Common myeloid progenitor, CD34-positive (primary cell): ENCODE measurements around the gene TMEM209.
"Not testable (repeated sequence)": the region's sequence is repeated elsewhere in the genome, so short reads cannot be mapped to it uniquely, and the experiment has no call there.

Source experiments
- CTCF ChIA-PET: fragments of 350-600 bp; sonication (Branson Sonifier 250); formaldehyde crosslinking; loops from one replicate; lab custom pipeline; 2021; ENCODE audit warnings: antibody characterized with exemption; lab: Charles Lee
- POLR2A ChIA-PET: fragments of 350-600 bp; sonication (Branson Sonifier 250); formaldehyde crosslinking; loops from one replicate; lab custom pipeline; 2021; ENCODE audit warnings: antibody characterized with exemption; lab: Charles Lee
- DNase-seq, 3 donors: peaks; one replicate each; pipeline versions ENCODE4 v3.0.0 to v3.0.0-alpha.2; 2013
- H3K27ac ChIP-seq, 2 experiments: 1 replicate in 1 of 2; 2 replicates in 1 of 2; pipeline ENCODE4 v1.7.0; 2013; ENCODE audit warnings: inconsistent platforms in 2 of 2, low read length in 2 of 2, mild to moderate bottlenecking in 2 of 2, low read depth in 1 of 2, moderate library complexity in 1 of 2; ENCODE audit not compliant: severe bottlenecking in 2 of 2, insufficient read depth in 1 of 2, poor library complexity in 1 of 2
- H3K27me3 ChIP-seq, 5 experiments: replicated peaks in 2 of 5; 1 replicate in 3 of 5; 2 replicates in 2 of 5; pipeline versions ENCODE4 v1.6.1 to v1.7.0; 2013; ENCODE audit warnings: low read length in 4 of 5, mild to moderate bottlenecking in 2 of 5, moderate library complexity in 2 of 5, inconsistent platforms in 1 of 5; ENCODE audit not compliant: insufficient read depth in 5 of 5, control insufficient read depth in 4 of 5
- H3K36me3 ChIP-seq, 4 experiments: 1 replicate in 2 of 4; 2 replicates in 2 of 4; pipeline versions ENCODE4 v1.6.1 to v1.7.0; 2013; ENCODE audit warnings: low read length in 3 of 4, control low read depth in 1 of 4, mild to moderate bottlenecking in 1 of 4; ENCODE audit not compliant: control insufficient read depth in 4 of 4, insufficient read depth in 4 of 4
- H3K4me1 ChIP-seq, 4 experiments: 1 replicate in 3 of 4; 2 replicates in 1 of 4; pipeline versions ENCODE4 v1.6.1 to v1.7.1; 2013; ENCODE audit warnings: low read length in 3 of 4, mild to moderate bottlenecking in 3 of 4, control low read depth in 1 of 4, inconsistent platforms in 1 of 4, moderate library complexity in 1 of 4; ENCODE audit not compliant: control insufficient read depth in 4 of 4, insufficient read depth in 4 of 4; ENCODE audit errors: control extremely low read depth in 1 of 4
- H3K4me3 ChIP-seq, 7 experiments: 1 replicate in 4 of 7; 2 replicates in 3 of 7; pipeline versions ENCODE4 v1.5.1 to v1.7.0; 2013; ENCODE audit warnings: mild to moderate bottlenecking in 7 of 7, low read length in 6 of 7, moderate library complexity in 6 of 7, inconsistent platforms in 2 of 7, low read depth in 2 of 7, control low read depth in 1 of 7; ENCODE audit not compliant: insufficient read depth in 4 of 7, control insufficient read depth in 1 of 7; ENCODE audit errors: extremely low read depth in 1 of 7
- H3K9me3 ChIP-seq, 5 experiments: 1 replicate in 4 of 5; 2 replicates in 1 of 5; pipeline versions ENCODE4 v1.6.1 to v1.7.1; 2013; ENCODE audit warnings: low read length in 4 of 5, mild to moderate bottlenecking in 2 of 5, inconsistent platforms in 1 of 5, low read depth in 1 of 5, moderate library complexity in 1 of 5; ENCODE audit not compliant: control insufficient read depth in 4 of 5, insufficient read depth in 2 of 5; ENCODE audit errors: control extremely low read depth in 1 of 5
- WGBS: methylation state at CpG from one replicate; pipeline ENCODE4 v1.1.5; 2013; ENCODE audit not compliant: insufficient coverage; 5-methylcytosine and 5-hydroxymethylcytosine counted together

TMEM209 gene

GRCh38 chr7:130191791-130192190 is 13.4 kb downstream of the TMEM209 start:
- Histone ChIP-seq H3K4me1 (no peaks in the 10 kb centered on the region), H3K27me3 (no peaks in the 10 kb centered on the region), H3K36me3 (peaks cover 18 to 31% (median 24%) of the 10 kb centered on the region in 4 experiments), H3K9me3 (no peaks in the 10 kb centered on the region), H3K4me3 (no peak overlapping the region), H3K27ac (no peak overlapping the region)
- 97% methylated on average over 7 of the region's 7 CpGs for WGBS
- ChIA-PET POLR2A (no interaction called here), CTCF (interaction anchor here (0.9 to 2.4 kb wide), 3 partner anchors 9 to 29 kb away, joined by 3 to 10 read pairs (median 4); no protein-coding TSS in a partner anchor)
- DNase-seq = no peak

GRCh38 chr7:130189343-130189742 is 15.9 kb downstream of the TMEM209 start:
- Histone ChIP-seq H3K36me3 (peaks cover 18 to 32% (median 20%) of the 10 kb centered on the region in 4 experiments), H3K9me3 (no peaks in the 10 kb centered on the region), H3K27me3 (no peaks in the 10 kb centered on the region), H3K4me3 (no peak overlapping the region), H3K27ac (no peak overlapping the region), H3K4me1 (no peaks in the 10 kb centered on the region)
- DNase-seq = no peak
- WGBS = 81% methylated on average over 2 of the region's 5 CpGs
- ChIA-PET CTCF (no interaction called here), POLR2A (no interaction called here)

GRCh38 chr7:130187360-130187759 is 17.8 kb downstream of the TMEM209 start:
- Histone ChIP-seq H3K9me3 (no peaks in the 10 kb centered on the region), H3K27me3 (no peaks in the 10 kb centered on the region), H3K4me1 (peaks cover 0 to under 1% (median 0%) of the 10 kb centered on the region in 4 experiments), H3K36me3 (peaks cover 12 to 36% (median 22%) of the 10 kb centered on the region in 4 experiments), H3K4me3 (no peak overlapping the region), H3K27ac (no peak overlapping the region)
- POLR2A ChIA-PET = interaction anchor here (0.6 kb wide), 1 partner anchor 10 kb away, joined by 4 read pairs; no protein-coding TSS in a partner anchor
- CTCF ChIA-PET = interaction anchor here (0.6 to 1.2 kb wide), 3 partner anchors 44 to 109 kb away, joined by 3 to 4 read pairs (median 3); no protein-coding TSS in a partner anchor
- WGBS = 100% methylated on average over 2 of the region's 2 CpGs
- DNase-seq = no peak

GRCh38 chr7:130184349-130184748 is 20.9 kb downstream of the TMEM209 start:
- H3K36me3 ChIP-seq = peaks cover 12 to 37% (median 25%) of the 10 kb centered on the region in 4 experiments
- POLR2A ChIA-PET, H3K4me1 ChIP-seq, DNase-seq, H3K9me3 ChIP-seq, H3K27ac ChIP-seq, H3K27me3 ChIP-seq, H3K4me3 ChIP-seq, CTCF ChIA-PET: not testable (repeated sequence)
- 100% methylated on average over 1 of the region's 5 CpGs for WGBS

- ChIA-PET CTCF (interaction anchor here (1.0 to 3.2 kb wide), 2 partner anchors 9 to 265 kb away, joined by 3 to 10 read pairs; no protein-coding TSS in a partner anchor), POLR2A (no interaction called here)
- Histone ChIP-seq H3K4me1 (peaks cover 0 to 2% (median 0%) of the 10 kb centered on the region in 4 experiments), H3K27ac (no peak overlapping the region), H3K27me3 (no peaks in the 10 kb centered on the region), H3K36me3 (peaks cover 14 to 41% (median 26%) of the 10 kb centered on the region in 4 experiments), H3K4me3 (no peak overlapping the region), H3K9me3 (no peaks in the 10 kb centered on the region)
- WGBS = no CpG with 5 or more reads among the region's 2 CpGs
- DNase-seq = no peak
Measured at GRCh38 chr7:130182990-130183389, 22.2 kb downstream of the TMEM209 start.

GRCh38 chr7:130181263-130181605 is 24.0 kb downstream of the TMEM209 start:
- WGBS = 92% methylated on average over 2 of the region's 2 CpGs
- Histone ChIP-seq H3K4me3 (no peak overlapping the region), H3K9me3 (no peaks in the 10 kb centered on the region), H3K27ac (no peak overlapping the region), H3K4me1 (peaks cover 0 to 2% (median 0%) of the 10 kb centered on the region in 4 experiments), H3K27me3 (no peaks in the 10 kb centered on the region), H3K36me3 (peaks cover 14 to 45% (median 26%) of the 10 kb centered on the region in 4 experiments)
- DNase-seq = no peak
- ChIA-PET CTCF (interaction anchor here (0.6 to 3.2 kb wide), 3 partner anchors 11 to 20 kb away, joined by 3 to 10 read pairs (median 3); no protein-coding TSS in a partner anchor), POLR2A (interaction anchor here (0.7 kb wide), 1 partner anchor 1273 kb away, joined by 3 read pairs; no protein-coding TSS in a partner anchor)

- 100% methylated on average over 7 of the region's 9 CpGs for WGBS
- CTCF ChIA-PET = interaction anchor here (3.2 kb wide), 1 partner anchor 11 kb away, joined by 10 read pairs; no protein-coding TSS in a partner anchor
- no peaks in the 10 kb centered on the region for H3K27me3 ChIP-seq
- DNase-seq = no peak
- H3K9me3 ChIP-seq = no peaks in the 10 kb centered on the region
- POLR2A ChIA-PET = no interaction called here
- no peak overlapping the region for H3K4me3 ChIP-seq
- peaks cover 14 to 45% (median 26%) of the 10 kb centered on the region in 4 experiments for H3K36me3 ChIP-seq
- peaks cover 0 to 2% (median 0%) of the 10 kb centered on the region in 4 experiments for H3K4me1 ChIP-seq
- no peak overlapping the region for H3K27ac ChIP-seq
Measured at GRCh38 chr7:130180571-130181262, 24.5 kb downstream of the TMEM209 start.
